SU-DHL-6 (cell line): ENCODE measurements around the gene PTPRH.

Source experiments
- H2AFZ ChIP-seq: fragments of 200-600 bp; sonication (generic); 2 replicates; pipeline ENCODE4 v1.6.1; 2014; ENCODE audit warnings: low read depth, mild to moderate bottlenecking, moderate library complexity, mixed read lengths, antibody characterized with exemption, low read length; ENCODE audit not compliant: severe bottlenecking
- H3F3A ChIP-seq: fragments of 200-600 bp; shearing (Covaris generic); 2 replicates; pipeline ENCODE4 v1.6.0; 2016; ENCODE audit warnings: antibody characterized with exemption, mild to moderate bottlenecking; ENCODE audit not compliant: insufficient read depth
- H3K27ac ChIP-seq: fragments of 200-600 bp; sonication (generic); 2 replicates; pipeline ENCODE4 v1.5.1; 2016; ENCODE audit warnings: low read depth, mild to moderate bottlenecking, low read length, moderate library complexity, mixed read lengths
- H3K27me3 ChIP-seq: fragments of 200-600 bp; sonication (generic), shearing (Covaris generic); 2 replicates; pipeline ENCODE4 v1.6.0; 2014; ENCODE audit warnings: mild to moderate bottlenecking, low read length
- H3K36me3 ChIP-seq: fragments of 200-600 bp; sonication (generic); 2 replicates; pipeline ENCODE4 v1.6.1; 2014; ENCODE audit warnings: mild to moderate bottlenecking, low read length, mixed read lengths
- H3K4me2 ChIP-seq: fragments of 300-600, 200-600 bp; shearing (Covaris generic), sonication (generic); 2 replicates; pipeline ENCODE4 v1.6.0; 2014; ENCODE audit warnings: low read length, low read depth, mild to moderate bottlenecking; ENCODE audit not compliant: poor library complexity, severe bottlenecking
- H3K4me3 ChIP-seq: fragments of 200-600 bp; sonication (generic); 2 replicates; pipeline ENCODE4 v1.5.1; 2014; ENCODE audit warnings: antibody characterized with exemption, low read length, mild to moderate bottlenecking, mixed read lengths; ENCODE audit not compliant: insufficient read depth, poor library complexity, severe bottlenecking
- H3K79me2 ChIP-seq: fragments of 200-600 bp; sonication (generic); 2 replicates; pipeline ENCODE4 v1.6.1; 2014; ENCODE audit warnings: mild to moderate bottlenecking, low read length, moderate library complexity; ENCODE audit not compliant: insufficient read depth
- H3K9ac ChIP-seq: fragments of 200-600 bp; sonication (generic); 2 replicates; pipeline ENCODE4 v1.7.0; 2014; ENCODE audit warnings: mild to moderate bottlenecking, low read length
- H3K9me2 ChIP-seq: fragments of 200-600 bp; sonication (generic); replicated peaks from 2 replicates; pipeline ENCODE4 v1.6.1; 2014; ENCODE audit warnings: low read length; ENCODE audit not compliant: insufficient read depth
- H3K9me3 ChIP-seq: fragments of 200-600 bp; sonication (generic); 2 replicates; pipeline ENCODE4 v1.6.1; 2014; ENCODE audit warnings: low read length, mixed read lengths; ENCODE audit not compliant: insufficient read depth
- H4K20me1 ChIP-seq: fragments of 200-600 bp; sonication (generic); 2 replicates; pipeline ENCODE4 v1.6.1; 2014; ENCODE audit warnings: low read depth, mild to moderate bottlenecking, antibody characterized with exemption, low read length, moderate library complexity, mixed read lengths
- CTCF ChIP-seq: fragments of 200-600 bp; sonication (generic); IDR thresholded peaks from one replicate; pipeline ENCODE4 v1.5.1; 2017; ENCODE audit warnings: antibody characterized with exemption, mild to moderate bottlenecking, low read length, moderate library complexity; ENCODE audit not compliant: insufficient read depth, poor library complexity, severe bottlenecking
- EZH2phosphoT487 ChIP-seq: fragments of 200-600 bp; sonication (generic), shearing (Covaris generic); conservative IDR thresholded peaks from 2 replicates; pipeline ENCODE4 v1.6.1; 2018; ENCODE audit warnings: mild to moderate bottlenecking, antibody characterized with exemption, low read length, moderate library complexity, mixed read lengths

The PTPRH gene

GRCh38 chr19:55189403-55189835 lies 19.9 kb downstream of the PTPRH start:
- H3F3A ChIP-seq = no peaks in the 10 kb centered on the region
- H3K9me3 ChIP-seq = no peaks in the 10 kb centered on the region
- H3K4me3 ChIP-seq = no peak overlapping the region
- H3K79me2 ChIP-seq = no peaks in the 10 kb centered on the region
- H4K20me1 ChIP-seq = no peaks in the 10 kb centered on the region
- H3K9me2 ChIP-seq = no peaks in the 10 kb centered on the region
- no peak overlapping the region for H3K9ac ChIP-seq
- TF ChIP-seq CTCF (no peak), EZH2phosphoT487 (no peak)
- H3K27ac ChIP-seq = no peak overlapping the region
- no peak overlapping the region for H2AFZ ChIP-seq
- no peak overlapping the region for H3K4me2 ChIP-seq
- no peaks in the 10 kb centered on the region for H3K36me3 ChIP-seq
- no peaks in the 10 kb centered on the region for H3K27me3 ChIP-seq

DNA sequence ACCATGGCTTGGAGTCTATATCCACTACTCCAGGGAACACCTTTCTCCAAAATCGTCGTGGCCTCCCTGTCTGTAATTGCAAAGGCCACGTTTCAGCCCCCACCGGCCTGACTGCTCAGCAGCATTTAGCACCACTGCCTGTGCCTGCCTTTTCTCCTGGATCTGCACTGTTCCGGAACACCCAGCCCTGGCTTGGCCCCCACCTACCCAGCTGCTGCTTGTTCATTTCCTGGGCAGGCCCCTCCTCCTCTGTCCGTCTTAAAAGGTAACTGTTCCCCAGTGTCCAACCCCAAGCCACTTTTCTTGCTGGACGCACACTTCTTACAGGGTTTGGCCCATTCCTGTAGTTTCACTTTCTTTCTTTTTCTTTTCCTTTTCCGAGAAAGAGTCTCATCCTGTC lies 20.7 kb downstream of the PTPRH start:
- no peak for TF ChIP-seq CTCF
- no peak for TF ChIP-seq EZH2phosphoT487
- Histone ChIP-seq H3K27ac (no peak overlapping the region), H3K9me2 (no peaks in the 10 kb centered on the region), H3K27me3 (no peaks in the 10 kb centered on the region), H3F3A (no peaks in the 10 kb centered on the region), H3K36me3 (no peaks in the 10 kb centered on the region), H3K9me3 (no peaks in the 10 kb centered on the region), H3K4me3 (no peak overlapping the region), H3K79me2 (no peaks in the 10 kb centered on the region), H2AFZ (no peak overlapping the region), H4K20me1 (no peaks in the 10 kb centered on the region), H3K4me2 (no peak overlapping the region), H3K9ac (no peak overlapping the region)

DNA sequence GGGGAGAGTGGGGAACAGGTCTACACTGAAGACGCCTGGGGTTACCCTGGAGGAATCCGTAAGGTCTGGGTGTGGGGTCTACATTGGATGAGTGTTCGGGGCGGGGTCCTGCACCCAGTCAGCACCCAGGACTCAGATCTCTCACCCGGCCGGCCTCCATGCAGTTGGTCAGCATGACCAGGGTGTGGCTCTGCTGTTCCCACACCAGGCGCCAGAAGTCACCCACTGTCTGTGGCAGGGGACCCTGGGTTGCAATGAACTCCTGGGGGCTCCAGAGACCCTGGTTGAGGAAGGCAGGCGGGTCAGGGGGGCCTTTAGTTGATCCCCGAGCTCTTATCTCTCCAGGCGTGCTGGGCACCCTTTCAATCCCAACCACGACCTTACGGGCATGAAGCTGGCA lies 23.2 kb downstream of the PTPRH start:
- H3K79me2 ChIP-seq = no peaks in the 10 kb centered on the region
- H2AFZ ChIP-seq = no peak overlapping the region
- no peak overlapping the region for H3K9ac ChIP-seq
- H3K36me3 ChIP-seq = no peaks in the 10 kb centered on the region
- H3K27me3 ChIP-seq = no peaks in the 10 kb centered on the region
- TF ChIP-seq CTCF (no peak), EZH2phosphoT487 (no peak)
- H3K4me3 ChIP-seq = no peak overlapping the region
- no peak overlapping the region for H3K4me2 ChIP-seq
- H3F3A ChIP-seq = no peaks in the 10 kb centered on the region
- no peaks in the 10 kb centered on the region for H3K9me2 ChIP-seq
- no peaks in the 10 kb centered on the region for H3K9me3 ChIP-seq
- H3K27ac ChIP-seq = no peak overlapping the region
- no peaks in the 10 kb centered on the region for H4K20me1 ChIP-seq
